ENCODE data around the gene MAF.

- TF ChIP-seq NR1H2 (CRISPR knock-in tag; IDR thresholded peaks at IDR 0.05): no peak
- TF ChIP-seq USF2 (CRISPR knock-in tag; IDR thresholded peaks at IDR 0.05): no peak
- no peak for TF ChIP-seq CTCF (IDR thresholded peaks at IDR 0.05)
- TF ChIP-seq SMAD4 (CRISPR knock-in tag; IDR thresholded peaks at IDR 0.05): no peak
- TF ChIP-seq PRDM15 (CRISPR knock-in tag; IDR thresholded peaks at IDR 0.05): no peak
- TF ChIP-seq MLX (CRISPR knock-in tag; IDR thresholded peaks at IDR 0.05): no peak
- TF ChIP-seq NR3C1 (CRISPR knock-in tag; conservative IDR thresholded peaks at IDR 0.05; ENCODE audit: low read depth): no peak
- TF ChIP-seq SMAD3 (CRISPR knock-in tag; IDR thresholded peaks at IDR 0.05; ENCODE audit: borderline replicate concordance): no peak
- TF ChIP-seq ATF2 (CRISPR knock-in tag; IDR thresholded peaks at IDR 0.05; ENCODE audit: borderline replicate concordance, low read depth): no peak
- TF ChIP-seq ETV6 (CRISPR knock-in tag; IDR thresholded peaks at IDR 0.05): no peak
- TF ChIP-seq MAX (CRISPR knock-in tag; IDR thresholded peaks at IDR 0.05): no peak
- no peak for TF ChIP-seq FOXJ3 (CRISPR knock-in tag; IDR thresholded peaks at IDR 0.05; ENCODE audit: borderline replicate concordance)
- no peak for TF ChIP-seq ZNF121 (CRISPR knock-in tag; IDR thresholded peaks at IDR 0.05)
Observed at GRCh38 chr16:79645701-79646100, 45.2 kb upstream of the MAF start.
